ENCODE data around the gene SYNM.

SYNM gene

GRCh38 chr15:99174567-99175395 is 69.9 kb downstream of the SYNM start:
- no peak overlapping the region for H3K9ac ChIP-seq
- H3K79me2 ChIP-seq (ENCODE audit: insufficient read depth, low read depth) = no peaks in the 10 kb centered on the region
- no peak for TF ChIP-seq CTCF (conservative IDR thresholded peaks at IDR 0.05; ENCODE audit: low read depth, low read length)
- H3K27me3 ChIP-seq (ENCODE audit: insufficient read depth, low read depth) = no peaks in the 10 kb centered on the region
- H3K4me3 ChIP-seq (IDR thresholded peaks at IDR 0.05; ENCODE audit: insufficient read depth, low read depth, low read length) = no peak overlapping the region
- no peak overlapping the region for H3K4me2 ChIP-seq
- no peak overlapping the region for H2AFZ ChIP-seq (ENCODE audit: low read depth)
- H3K27ac ChIP-seq = no peak overlapping the region
- H4K20me1 ChIP-seq (ENCODE audit: insufficient read depth) = no peaks in the 10 kb centered on the region
- H3K36me3 ChIP-seq (ENCODE audit: insufficient read depth) = no peaks in the 10 kb centered on the region
- H3K4me1 ChIP-seq (ENCODE audit: low read depth, poor library complexity, severe bottlenecking) = no peaks in the 10 kb centered on the region

- H4K20me1 ChIP-seq (ENCODE audit: insufficient read depth) = no peaks in the 10 kb centered on the region
- H3K9ac ChIP-seq = no peak overlapping the region
- H3K36me3 ChIP-seq (ENCODE audit: insufficient read depth) = no peaks in the 10 kb centered on the region
- no peaks in the 10 kb centered on the region for H3K79me2 ChIP-seq (ENCODE audit: insufficient read depth, low read depth)
- H3K4me3 ChIP-seq (IDR thresholded peaks at IDR 0.05; ENCODE audit: insufficient read depth, low read depth, low read length) = no peak overlapping the region
- no peak overlapping the region for H3K4me2 ChIP-seq
- no peaks in the 10 kb centered on the region for H3K4me1 ChIP-seq (ENCODE audit: low read depth, poor library complexity, severe bottlenecking)
- no peak for TF ChIP-seq CTCF (conservative IDR thresholded peaks at IDR 0.05; ENCODE audit: low read depth, low read length)
- no peak overlapping the region for H2AFZ ChIP-seq (ENCODE audit: low read depth)
- H3K27me3 ChIP-seq (ENCODE audit: insufficient read depth, low read depth) = no peaks in the 10 kb centered on the region
- no peak overlapping the region for H3K27ac ChIP-seq
Observed at GRCh38 chr15:99176757-99177156, 71.9 kb downstream of the SYNM start.

GRCh38 chr15:99177679-99178078 is 72.8 kb downstream of the SYNM start:
- no peak overlapping the region for H3K4me3 ChIP-seq (IDR thresholded peaks at IDR 0.05; ENCODE audit: insufficient read depth, low read depth, low read length)
- H3K4me2 ChIP-seq = no peak overlapping the region
- H3K27ac ChIP-seq = no peak overlapping the region
- H3K27me3 ChIP-seq (ENCODE audit: insufficient read depth, low read depth) = no peaks in the 10 kb centered on the region
- H2AFZ ChIP-seq (ENCODE audit: low read depth) = no peak overlapping the region
- no peaks in the 10 kb centered on the region for H3K4me1 ChIP-seq (ENCODE audit: low read depth, poor library complexity, severe bottlenecking)
- no peaks in the 10 kb centered on the region for H3K36me3 ChIP-seq (ENCODE audit: insufficient read depth)
- no peaks in the 10 kb centered on the region for H3K79me2 ChIP-seq (ENCODE audit: insufficient read depth, low read depth)
- H4K20me1 ChIP-seq (ENCODE audit: insufficient read depth) = no peaks in the 10 kb centered on the region
- H3K9ac ChIP-seq = no peak overlapping the region
- no peak for TF ChIP-seq CTCF (conservative IDR thresholded peaks at IDR 0.05; ENCODE audit: low read depth, low read length)

- no peaks in the 10 kb centered on the region for H3K36me3 ChIP-seq (ENCODE audit: insufficient read depth)
- H3K27ac ChIP-seq = no peak overlapping the region
- no peaks in the 10 kb centered on the region for H3K27me3 ChIP-seq (ENCODE audit: insufficient read depth, low read depth)
- no peak overlapping the region for H3K4me2 ChIP-seq
- no peaks in the 10 kb centered on the region for H4K20me1 ChIP-seq (ENCODE audit: insufficient read depth)
- no peak overlapping the region for H3K9ac ChIP-seq
- no peak overlapping the region for H3K4me3 ChIP-seq (IDR thresholded peaks at IDR 0.05; ENCODE audit: insufficient read depth, low read depth, low read length)
- H3K79me2 ChIP-seq (ENCODE audit: insufficient read depth, low read depth) = no peaks in the 10 kb centered on the region
- TF ChIP-seq CTCF (conservative IDR thresholded peaks at IDR 0.05; ENCODE audit: low read depth, low read length) = no peak
- no peak overlapping the region for H2AFZ ChIP-seq (ENCODE audit: low read depth)
- H3K4me1 ChIP-seq (ENCODE audit: low read depth, poor library complexity, severe bottlenecking) = no peaks in the 10 kb centered on the region
Observed at GRCh38 chr15:99180086-99180963, 75.4 kb downstream of the SYNM start.
